ENCODE measurements around the gene NCOA5.

Gene NCOA5

GRCh38 chr20:46088409-46089166 lies 1.2 kb downstream of the NCOA5 start:
- DNase-seq: peak; percentile 35

GRCh38 chr20:46087161-46087560 lies 2.6 kb downstream of the NCOA5 start:
- DNase-seq: no peak

- DNase-seq: no peak
Measured at GRCh38 chr20:46085179-46085851, 4.4 kb downstream of the NCOA5 start.

GRCh38 chr20:46084805-46085178 lies 5.0 kb downstream of the NCOA5 start:
- DNase-seq: no peak

- no peak for DNase-seq
Measured at GRCh38 chr20:46083531-46084061, 6.2 kb downstream of the NCOA5 start.

- DNase-seq: no peak
Measured at GRCh38 chr20:46083101-46083500, 6.7 kb downstream of the NCOA5 start.

GRCh38 chr20:46081074-46081473 lies 8.7 kb downstream of the NCOA5 start:
- DNase-seq: no peak

GRCh38 chr20:46078954-46079353 lies 10.8 kb downstream of the NCOA5 start:
- DNase-seq: no peak

- DNase-seq: no peak
Measured at GRCh38 chr20:46077642-46078305, 12.0 kb downstream of the NCOA5 start.

- no peak for DNase-seq
Measured at GRCh38 chr20:46076806-46077205, 13.0 kb downstream of the NCOA5 start.

GRCh38 chr20:46074006-46074405 lies 15.8 kb downstream of the NCOA5 start:
- DNase-seq: no peak

- DNase-seq: no peak
Measured at GRCh38 chr20:46073443-46073842, 16.3 kb downstream of the NCOA5 start.

GRCh38 chr20:46073024-46073423 lies 16.7 kb downstream of the NCOA5 start:
- no peak for DNase-seq

- DNase-seq: no peak
Measured at GRCh38 chr20:46071573-46071972, 18.2 kb downstream of the NCOA5 start.

- DNase-seq: no peak
Measured at GRCh38 chr20:46070215-46070900, 19.4 kb downstream of the NCOA5 start.

GRCh38 chr20:46065691-46066090 lies 24.1 kb downstream of the NCOA5 start:
- DNase-seq: no peak

GRCh38 chr20:46065006-46065405 lies 24.8 kb downstream of the NCOA5 start:
- DNase-seq: no peak

- DNase-seq: peak; percentile 46
Measured at GRCh38 chr20:46063652-46064054, 26.1 kb downstream of the NCOA5 start.

GRCh38 chr20:46063151-46063550 lies 26.6 kb downstream of the NCOA5 start:
- no peak for DNase-seq

- no peak for DNase-seq
Measured at GRCh38 chr20:46062621-46063020, 27.1 kb downstream of the NCOA5 start.

GRCh38 chr20:46062151-46062550 lies 27.6 kb downstream of the NCOA5 start:
- no peak for DNase-seq

- DNase-seq: no peak
Measured at GRCh38 chr20:46060975-46061374, 28.8 kb downstream of the NCOA5 start.

- DNase-seq: peak; percentile 36
Measured at GRCh38 chr20:46060301-46060881, 29.4 kb downstream of the NCOA5 start.

All from activated CD4-positive, alpha-beta T cell treated with anti-CD3 and anti-CD28 coated beads, Interleukin-2, amount 50 U/mL, for 16 hours (primary cell).